ENCODE results near the gene SIPA1L3.

Gene SIPA1L3

GRCh38 chr19:38001158-38001781 lies 94.3 kb downstream of the SIPA1L3 start:
- DNase-seq = no peak

GRCh38 chr19:38003438-38004185 lies 96.6 kb downstream of the SIPA1L3 start:
- DNase-seq = peak; percentile 94

- no peak for DNase-seq
Measured at GRCh38 chr19:38004186-38004520, 97.1 kb downstream of the SIPA1L3 start.

GRCh38 chr19:38004521-38005223 lies 97.7 kb downstream of the SIPA1L3 start:
- peak; percentile 91 for DNase-seq

- DNase-seq = no peak
Measured at GRCh38 chr19:38005224-38005614, 98.2 kb downstream of the SIPA1L3 start.

- DNase-seq = no peak
Measured at GRCh38 chr19:38006361-38007045, 99.5 kb downstream of the SIPA1L3 start.

- no peak for DNase-seq
Measured at GRCh38 chr19:38009650-38010242, 102.7 kb downstream of the SIPA1L3 start.

GRCh38 chr19:38011426-38011825 lies 104.4 kb downstream of the SIPA1L3 start:
- no peak for DNase-seq

GRCh38 chr19:38012290-38012689 lies 105.3 kb downstream of the SIPA1L3 start:
- DNase-seq = no peak

- DNase-seq = no peak
Measured at GRCh38 chr19:38012944-38013343, 105.9 kb downstream of the SIPA1L3 start.

GRCh38 chr19:38013913-38014580 lies 107.0 kb downstream of the SIPA1L3 start:
- no peak for DNase-seq

GRCh38 chr19:38015216-38015615 lies 108.2 kb downstream of the SIPA1L3 start:
- DNase-seq = no peak

GRCh38 chr19:38015761-38016160 lies 108.8 kb downstream of the SIPA1L3 start:
- DNase-seq = no peak

- DNase-seq = no peak
Measured at GRCh38 chr19:38017401-38018151, 110.6 kb downstream of the SIPA1L3 start.

- no peak for DNase-seq
Measured at GRCh38 chr19:38018694-38019395, 111.8 kb downstream of the SIPA1L3 start.

- no peak for DNase-seq
Measured at GRCh38 chr19:38019396-38019724, 112.4 kb downstream of the SIPA1L3 start.

GRCh38 chr19:38020311-38020710 lies 113.3 kb downstream of the SIPA1L3 start:
- DNase-seq = no peak

- no peak for DNase-seq
Measured at GRCh38 chr19:38021352-38021751, 114.3 kb downstream of the SIPA1L3 start.

- DNase-seq = no peak
Measured at GRCh38 chr19:38022791-38023670, 116.0 kb downstream of the SIPA1L3 start.
